SK-N-DZ (cell line): Measurements from ENCODE around the gene ANXA10. TPM values are rescaled to one million over a fixed set of nuclear protein-coding genes. Genes with fewer than 3 reads are reported as not detected.
"Not testable (repeated sequence)": the region's sequence is repeated elsewhere in the genome, so short reads cannot be mapped to it uniquely, and the experiment has no call there.

Experiments used
- DNase-seq: peaks from one replicate; pipeline ENCODE4 v3.0.0-alpha.2; 2015; ENCODE audit warnings: low spot score
- polyA plus RNA-seq, 2 experiments: library from polyadenylated mRNA; depleted of rRNA; stranded (reverse); fragments of >200 nt; gene quantifications; 2 replicates each; pipeline ENCODE4 v1.2.3, GENCODE V29; 2014

Gene ANXA10, protein sequence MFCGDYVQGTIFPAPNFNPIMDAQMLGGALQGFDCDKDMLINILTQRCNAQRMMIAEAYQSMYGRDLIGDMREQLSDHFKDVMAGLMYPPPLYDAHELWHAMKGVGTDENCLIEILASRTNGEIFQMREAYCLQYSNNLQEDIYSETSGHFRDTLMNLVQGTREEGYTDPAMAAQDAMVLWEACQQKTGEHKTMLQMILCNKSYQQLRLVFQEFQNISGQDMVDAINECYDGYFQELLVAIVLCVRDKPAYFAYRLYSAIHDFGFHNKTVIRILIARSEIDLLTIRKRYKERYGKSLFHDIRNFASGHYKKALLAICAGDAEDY
- not detected in 2 replicates for polyA plus RNA-seq (2014; cell fraction: cytosol; rRNA removed)
- polyA plus RNA-seq (2014; cell fraction: nucleus; rRNA removed), result not detected in 2 replicates

DNA sequence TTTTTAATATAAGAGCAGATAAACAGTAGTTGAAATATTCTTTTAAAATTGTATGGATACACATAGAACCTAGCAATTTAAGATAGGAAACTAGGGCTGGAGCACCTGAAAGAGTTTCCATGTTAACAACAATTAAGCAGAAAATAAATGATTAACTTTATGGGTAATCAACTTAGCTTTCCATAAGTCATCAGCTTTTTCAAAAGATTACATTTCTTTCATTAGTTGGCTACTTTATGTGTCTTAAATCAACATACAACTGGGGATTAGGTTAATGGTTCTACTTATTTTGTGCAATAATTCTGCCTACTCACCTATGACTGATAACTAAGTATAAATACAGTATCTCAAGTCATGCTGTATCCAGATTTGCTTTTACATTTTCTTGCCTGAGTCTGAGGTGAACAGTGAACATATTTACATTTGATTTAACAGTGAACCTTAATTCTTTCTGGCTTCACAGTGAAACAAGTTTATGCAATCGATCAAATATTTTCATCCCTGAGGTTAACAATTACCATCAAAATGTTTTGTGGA lies at the start of gene ANXA10:
TSS of gene ANXA10 (plus strand) at position 362 of the 537 bp plus-strand sequence. CDS start at position 526, 164 bp downstream.
- no peak for DNase-seq

DNA sequence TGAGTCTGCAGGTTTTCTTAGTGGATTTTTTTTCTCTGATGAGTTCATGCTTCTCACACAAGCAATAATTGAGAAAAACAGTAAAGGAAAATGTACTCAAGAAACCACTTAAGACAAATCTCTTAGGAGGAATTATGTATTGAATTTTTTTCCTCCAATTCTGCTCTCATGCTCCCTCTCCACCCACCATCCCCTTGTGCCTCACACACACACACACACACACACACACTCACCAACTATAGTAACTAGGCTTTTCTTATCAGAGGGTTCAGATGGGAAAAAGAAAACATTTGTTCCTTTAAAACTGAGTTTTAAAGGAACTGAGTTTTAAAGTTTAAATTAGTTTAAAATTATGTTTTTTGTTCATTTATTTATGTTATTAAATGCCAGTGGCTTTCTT lies 47.0 kb upstream of the ANXA10 start:
- no peak for DNase-seq

DNA sequence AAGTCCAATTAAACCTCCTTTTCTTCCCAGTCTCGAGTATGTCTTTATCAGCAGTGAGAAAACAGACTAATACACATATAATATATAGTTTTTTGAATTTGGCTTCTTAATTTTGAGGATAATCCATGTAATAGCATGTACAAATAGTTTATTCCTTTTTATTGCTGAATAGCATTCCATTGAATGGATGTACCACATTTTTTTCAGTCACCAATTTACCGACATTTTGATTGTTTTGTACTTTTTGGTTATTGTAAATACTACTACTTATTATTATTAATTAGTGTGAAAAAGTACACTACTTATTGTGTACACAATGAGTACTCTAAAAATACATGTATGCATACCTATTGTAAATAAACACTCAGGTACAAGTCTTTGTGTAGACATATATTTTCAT lies 42.3 kb upstream of the ANXA10 start:
- no peak for DNase-seq

DNA sequence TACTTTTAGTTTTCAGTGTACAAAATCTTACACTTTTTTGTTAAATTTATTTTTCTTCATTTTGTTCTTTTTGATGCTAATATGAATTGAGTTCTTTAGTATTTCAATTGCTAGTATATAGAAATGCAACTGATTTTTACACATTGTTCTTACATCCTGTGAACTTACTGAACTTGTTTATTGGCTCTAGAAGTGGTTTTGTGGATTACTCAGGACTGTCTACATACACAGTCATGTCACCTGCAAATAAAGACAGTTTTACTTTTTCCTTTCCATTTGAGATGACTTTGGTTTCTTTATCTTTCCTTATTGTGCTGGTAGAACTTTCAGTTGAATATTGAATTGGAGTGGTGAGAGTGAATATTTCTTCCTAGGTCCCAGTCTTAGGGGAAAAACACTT lies 40.8 kb upstream of the ANXA10 start:
- DNase-seq, result no peak

- DNase-seq, result no peak
Measured at GRCh38 chr4:168057412-168057811, 34.9 kb upstream of the ANXA10 start.

GRCh38 chr4:168059251-168059650 lies 33.1 kb upstream of the ANXA10 start:
- no peak for DNase-seq

GRCh38 chr4:168063031-168063430 lies 29.3 kb upstream of the ANXA10 start:
- DNase-seq, result no peak

- DNase-seq, result no peak
Measured at GRCh38 chr4:168070903-168071302, 21.4 kb upstream of the ANXA10 start.

DNA sequence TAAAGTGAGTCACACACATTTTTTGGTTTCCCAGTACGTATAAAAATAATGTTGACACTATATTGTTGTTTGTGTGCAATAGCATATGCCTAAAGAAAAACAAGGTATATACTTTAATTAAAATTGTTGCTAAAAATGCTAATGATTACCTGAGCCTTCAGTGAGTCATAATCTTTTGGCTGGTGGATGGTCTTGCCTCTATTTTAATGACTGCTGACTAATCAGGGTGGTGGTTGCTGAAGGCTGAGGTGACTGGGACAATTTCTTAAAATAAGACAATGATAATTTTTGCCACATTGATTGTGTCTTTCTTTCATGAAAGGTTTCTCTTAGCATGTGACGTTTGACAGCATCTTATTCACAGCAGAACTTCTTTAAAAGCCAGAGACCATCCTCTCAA lies 21.0 kb upstream of the ANXA10 start:
- no peak for DNase-seq

DNA sequence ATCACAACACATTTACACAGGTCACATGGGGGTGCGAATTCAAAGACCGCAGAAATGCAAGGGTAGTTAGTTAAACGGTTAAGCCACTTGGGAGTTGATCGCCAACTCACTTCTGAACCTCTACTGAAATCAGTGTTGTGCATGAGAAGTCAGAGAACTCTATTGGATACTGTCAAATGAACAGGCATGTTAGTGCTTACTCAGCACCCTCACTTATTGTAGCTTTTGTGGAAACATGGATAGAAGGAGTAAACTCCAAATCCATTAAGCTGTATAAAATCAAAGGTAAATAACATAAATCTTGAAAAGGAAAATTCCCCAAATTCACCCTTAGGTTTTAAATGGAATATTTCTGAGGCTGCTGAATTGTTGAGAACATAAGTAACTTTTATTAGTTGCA lies 17.5 kb upstream of the ANXA10 start:
- no peak for DNase-seq

DNA sequence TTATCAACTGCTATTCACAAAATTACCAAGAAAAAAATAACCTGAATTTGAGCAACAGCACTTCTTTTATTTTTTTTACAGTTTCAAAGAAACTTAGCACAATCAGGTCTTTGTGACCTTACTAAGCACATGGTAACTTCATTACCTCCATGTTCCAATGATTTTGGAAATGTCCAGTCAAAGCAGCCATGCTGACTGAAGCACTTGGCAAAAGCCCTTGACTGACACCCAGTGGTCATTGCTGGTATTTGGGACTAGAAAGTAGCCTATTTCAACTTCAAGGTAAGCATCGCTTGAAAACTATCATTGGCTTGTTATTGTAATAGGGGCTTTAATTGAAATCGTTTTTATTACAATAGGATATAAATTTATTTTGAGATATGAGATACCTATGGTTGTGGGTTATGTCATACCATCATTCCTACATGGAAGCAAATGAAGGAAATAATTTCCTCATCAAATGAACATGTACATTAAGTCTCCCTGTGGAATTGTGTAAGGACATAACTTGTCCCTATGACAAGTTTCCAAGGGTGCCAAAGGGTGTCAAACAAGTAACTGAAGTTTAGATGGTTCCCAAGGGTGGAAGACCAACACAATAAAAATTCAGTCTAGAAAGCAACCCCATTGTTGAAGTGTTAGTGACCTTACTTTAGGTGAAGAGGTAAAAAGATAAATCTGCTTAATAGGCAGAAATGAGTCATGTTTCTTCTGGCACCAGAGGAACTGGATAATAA lies 15.2 kb upstream of the ANXA10 start:
- peak; percentile 43 for DNase-seq

GRCh38 chr4:168077726-168078239 lies 14.6 kb upstream of the ANXA10 start:
- no peak for DNase-seq

DNA sequence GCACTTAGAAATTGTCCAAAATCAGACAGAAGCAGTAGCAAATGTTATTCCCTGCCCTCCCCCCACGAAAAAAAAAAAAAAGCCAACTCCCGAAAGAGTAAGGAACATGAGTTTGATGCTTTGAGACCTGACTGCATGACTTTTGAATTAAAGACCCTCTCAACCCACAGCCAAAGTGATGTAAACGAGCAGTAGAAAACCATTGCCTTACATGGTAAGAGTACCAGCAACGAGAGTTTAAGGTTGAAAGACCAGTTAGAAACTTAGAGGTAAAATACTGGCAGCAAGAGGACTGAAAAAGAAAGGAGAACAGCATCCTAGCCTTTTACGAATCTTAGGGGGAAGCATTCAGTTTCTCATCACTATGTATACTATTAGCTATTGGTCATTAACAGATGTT lies 10.0 kb upstream of the ANXA10 start:
- DNase-seq, result no peak

GRCh38 chr4:168095776-168096406 lies 3.6 kb downstream of the ANXA10 start:
- DNase-seq, result no peak

- DNase-seq, result no peak
Measured at GRCh38 chr4:168096407-168096784, 4.1 kb downstream of the ANXA10 start.

GRCh38 chr4:168097161-168097560 lies 4.8 kb downstream of the ANXA10 start:
- no peak for DNase-seq

- no peak for DNase-seq
Measured at GRCh38 chr4:168098248-168098717, 5.9 kb downstream of the ANXA10 start.

GRCh38 chr4:168099195-168099594 lies 6.9 kb downstream of the ANXA10 start:
- DNase-seq, result no peak

GRCh38 chr4:168101026-168101425 lies 8.7 kb downstream of the ANXA10 start:
- DNase-seq, result no peak

- no peak for DNase-seq
Measured at GRCh38 chr4:168102403-168102802, 10.1 kb downstream of the ANXA10 start.

DNA sequence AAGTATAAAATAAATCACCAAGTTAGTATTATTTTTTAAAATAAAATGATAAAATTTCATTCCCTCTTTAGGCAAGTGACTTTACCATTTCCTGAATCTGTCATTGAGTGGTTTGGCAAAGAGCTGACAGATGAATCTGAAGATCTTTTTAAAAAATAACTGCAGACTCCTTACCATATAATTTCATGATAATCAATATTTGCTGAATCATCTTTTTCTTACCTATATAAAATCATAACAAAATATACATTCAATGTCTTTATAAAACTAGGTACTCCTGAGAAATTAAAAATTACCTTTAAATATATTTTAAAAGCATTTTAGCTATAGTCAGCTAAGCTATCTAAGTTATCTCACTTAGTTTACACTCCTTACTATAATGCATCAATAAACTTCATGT lies 17.2 kb downstream of the ANXA10 start:
- no peak for DNase-seq

- DNase-seq, result not testable (repeated sequence)
Measured at GRCh38 chr4:168113059-168113458, 20.7 kb downstream of the ANXA10 start.
